Activated CD4-positive, CD25-positive, alpha-beta regulatory T cell treated with anti-CD3 and anti-CD28 coated beads, Interleukin-2, amount 50 U/mL, for 24 hours (primary cell): ENCODE results near the gene CCDC63.
"Not testable (repeated sequence)": the region's sequence is repeated elsewhere in the genome, so short reads cannot be mapped to it uniquely, and the experiment has no call there.

Experiments used
- ATAC-seq, 2 donors: fragments of 150-1000 bp; cut with Tn5 transposase; one replicate each; pipeline ENCODE4 v1.10.0; 2021; ENCODE audit warnings: mild to moderate bottlenecking in 1 of 2, moderate library complexity in 1 of 2

CCDC63 gene

DNA sequence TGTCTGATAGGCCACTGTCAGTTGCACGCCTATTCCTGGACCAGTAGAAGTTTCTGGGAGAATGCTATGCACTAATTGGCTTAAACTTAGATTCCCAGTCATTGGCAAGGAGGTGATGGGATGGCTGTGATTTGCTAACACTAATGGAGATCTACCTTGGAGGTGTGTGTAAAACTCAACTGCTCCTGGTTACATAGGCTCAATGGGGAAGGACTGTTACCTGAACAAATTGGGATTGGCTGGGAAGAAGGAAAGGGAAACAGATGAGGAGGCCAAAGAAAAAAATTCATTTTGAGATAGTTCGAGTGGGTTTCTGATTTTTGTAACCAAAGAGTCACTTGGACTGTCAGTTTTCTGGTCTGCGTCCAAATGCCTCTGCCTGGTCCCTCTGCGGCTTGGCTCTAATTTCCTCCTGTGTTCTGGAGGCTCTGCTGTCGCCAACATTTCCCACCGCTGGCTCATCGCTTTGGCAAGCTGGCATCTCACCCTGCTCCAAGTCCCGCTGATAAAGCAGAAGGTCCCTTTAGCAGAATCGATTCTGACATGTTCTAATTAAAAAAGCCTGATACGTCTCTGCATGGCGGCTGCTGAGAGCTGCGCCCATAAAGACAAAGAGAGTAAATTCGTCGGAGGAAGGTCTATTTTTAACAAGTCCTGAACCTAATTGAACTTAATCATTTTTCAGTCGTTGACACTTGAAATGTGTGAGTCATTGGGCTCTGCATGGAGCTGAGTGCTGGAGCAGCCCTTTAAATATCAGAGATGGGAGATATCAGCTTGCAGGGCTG lies 2.0 kb upstream of the CCDC63 start:
- no peak for ATAC-seq

DNA sequence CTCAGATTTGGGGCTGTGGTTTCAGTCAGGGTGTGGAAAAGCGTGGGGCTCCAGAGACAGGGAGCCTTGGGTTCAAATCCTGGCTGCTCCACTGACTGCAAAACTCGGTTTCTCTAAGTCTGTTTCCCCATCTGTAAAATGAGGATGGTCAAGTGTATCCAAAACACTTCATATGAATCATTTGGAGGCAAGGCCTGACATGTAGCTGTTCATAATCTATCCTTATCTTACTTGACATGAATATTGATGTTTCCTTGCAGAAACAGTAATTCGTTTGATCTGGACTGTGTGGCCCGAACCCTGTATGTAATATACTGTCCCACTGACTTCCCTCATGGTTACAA lies 1.5 kb upstream of the CCDC63 start:
- no peak for ATAC-seq

DNA sequence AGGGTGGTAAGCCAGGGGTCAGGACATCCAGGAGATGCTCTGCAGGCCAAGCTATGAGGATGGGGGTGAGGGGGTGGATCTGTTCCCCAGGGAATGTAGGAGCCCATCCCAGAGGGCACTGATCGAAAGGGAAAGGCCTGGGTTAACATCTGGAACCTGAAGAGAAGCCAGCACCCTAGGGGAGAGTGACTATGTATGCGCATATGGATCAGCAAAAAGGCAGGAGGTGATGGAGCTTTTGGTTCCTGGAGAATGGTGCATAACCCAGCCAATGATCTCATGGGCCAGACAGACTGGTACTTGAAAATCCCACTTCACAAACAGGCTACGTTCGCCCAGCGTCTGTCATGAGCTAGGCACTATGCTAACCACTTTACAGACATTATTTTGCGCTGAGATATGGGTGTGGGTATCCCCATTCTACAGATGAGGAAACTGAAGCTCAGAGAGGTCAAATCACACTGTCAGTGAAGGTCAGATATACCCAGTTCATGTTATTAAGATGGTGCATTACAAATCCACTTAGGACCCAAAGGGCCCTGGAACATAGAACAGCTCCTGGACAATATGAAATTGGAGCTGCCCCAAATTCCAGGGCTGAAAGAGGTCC lies 1.6 kb downstream of the CCDC63 start:
- no peak for ATAC-seq

DNA sequence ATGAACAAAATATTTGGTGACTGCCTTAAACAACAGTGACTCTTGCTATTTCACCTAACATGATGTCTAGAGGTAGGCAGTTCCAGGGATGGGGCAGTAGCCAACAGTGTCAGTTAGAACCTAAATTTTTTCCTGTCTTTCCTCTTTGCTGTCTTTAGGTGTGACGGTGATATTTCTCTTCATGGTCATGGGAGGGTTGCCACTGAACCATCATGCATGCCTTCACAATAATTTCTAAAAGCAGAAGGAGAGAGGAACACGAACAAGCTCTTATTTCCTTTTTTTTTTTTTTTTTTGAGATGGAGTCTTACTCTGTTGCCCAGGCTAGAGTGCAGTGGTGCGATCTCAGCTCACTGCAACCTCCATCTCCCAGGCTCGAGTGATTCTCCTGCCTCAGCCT lies 2.4 kb downstream of the CCDC63 start:
- ATAC-seq, result no peak

DNA sequence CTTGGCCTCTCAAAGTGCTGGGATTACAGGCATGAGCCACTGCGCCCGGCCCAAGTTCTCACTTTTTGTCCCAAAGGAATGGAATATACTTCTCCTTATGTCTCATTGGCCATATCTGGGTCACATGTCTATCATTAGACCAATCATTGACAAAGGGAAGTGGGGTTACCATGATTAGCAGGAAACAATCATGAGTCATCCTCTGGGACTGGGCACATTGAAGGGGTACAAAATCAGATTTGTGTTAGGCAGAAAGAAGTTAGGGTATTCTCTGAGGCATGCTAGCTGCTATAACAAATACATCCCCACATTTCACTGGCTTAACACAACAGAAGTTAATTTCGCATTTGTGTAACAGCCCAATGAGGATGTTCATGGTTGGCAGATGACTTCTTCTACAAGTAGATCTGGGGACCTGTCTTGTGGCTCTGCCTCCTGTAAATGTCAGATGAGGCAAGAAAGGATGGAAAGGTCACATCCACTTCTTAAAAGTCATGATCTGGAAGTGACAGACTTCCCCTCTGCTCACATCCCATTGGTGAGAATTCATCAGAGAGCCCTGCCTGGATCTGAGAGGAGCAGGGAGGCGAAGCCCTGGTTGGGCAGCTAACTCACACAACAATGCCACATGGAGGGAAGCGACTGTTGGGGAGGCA lies 3.1 kb downstream of the CCDC63 start:
- ATAC-seq, result no peak

DNA sequence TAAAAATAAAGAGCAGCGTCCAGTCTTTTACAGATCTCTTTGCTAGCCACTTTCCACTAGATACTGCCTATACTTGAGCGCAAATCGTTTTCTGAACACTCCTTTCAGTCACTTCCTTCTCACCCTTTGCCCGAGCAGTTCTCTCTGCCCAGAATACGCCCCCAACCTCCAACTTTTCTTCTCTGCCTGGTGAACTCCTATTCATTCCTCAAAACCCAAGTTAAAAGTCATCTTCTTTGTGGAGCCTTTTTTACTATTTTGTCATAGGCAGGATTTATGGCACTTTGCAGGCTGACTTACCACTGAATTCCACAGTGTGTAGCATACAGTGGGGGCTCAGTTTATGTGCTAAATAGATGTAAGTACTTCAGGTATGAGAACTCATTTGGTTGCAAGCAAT lies 4.0 kb downstream of the CCDC63 start:
- ATAC-seq, result no peak

DNA sequence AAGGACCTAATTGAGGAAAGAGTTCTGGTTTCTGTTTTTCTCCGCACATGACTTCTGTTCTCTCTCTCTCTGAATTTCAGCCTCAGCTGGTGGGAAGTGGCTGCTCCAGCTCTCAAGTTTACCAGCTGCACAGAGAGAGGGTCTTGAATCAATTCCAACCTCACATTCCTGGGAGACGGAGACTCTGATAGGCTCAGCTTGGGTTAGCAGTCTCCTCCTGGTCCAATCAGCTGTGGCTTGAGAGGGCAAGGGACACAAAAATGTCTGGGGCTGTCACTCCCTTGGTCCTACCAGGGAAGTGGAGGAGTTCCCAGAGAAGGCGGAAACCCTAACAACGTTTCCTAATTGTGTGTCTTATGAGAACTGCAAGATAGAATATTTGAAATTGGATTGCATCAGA lies 7.0 kb downstream of the CCDC63 start:
- ATAC-seq, result no peak

DNA sequence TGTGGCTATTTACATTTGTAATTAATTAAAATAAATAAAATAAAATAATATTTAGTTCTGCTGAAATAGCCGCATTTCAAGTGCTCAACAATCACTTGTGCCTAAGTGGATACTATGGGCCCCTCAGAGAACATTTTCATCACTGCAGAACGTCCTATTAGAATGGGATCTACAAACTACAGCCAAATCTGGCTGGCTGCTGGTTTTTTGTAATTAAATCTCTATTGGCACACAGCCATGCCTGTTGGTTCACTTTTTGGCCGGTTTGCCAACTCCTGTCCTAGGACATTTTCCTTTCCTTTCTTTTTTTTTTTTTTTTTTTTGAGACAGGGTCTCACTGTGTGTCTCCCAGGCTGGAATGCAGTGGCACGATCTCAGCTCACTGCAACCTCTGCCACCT lies 9.8 kb downstream of the CCDC63 start:
- ATAC-seq, result no peak

GRCh38 chr12:110857528-110857927 lies 10.7 kb downstream of the CCDC63 start:
- ATAC-seq, result no peak

DNA sequence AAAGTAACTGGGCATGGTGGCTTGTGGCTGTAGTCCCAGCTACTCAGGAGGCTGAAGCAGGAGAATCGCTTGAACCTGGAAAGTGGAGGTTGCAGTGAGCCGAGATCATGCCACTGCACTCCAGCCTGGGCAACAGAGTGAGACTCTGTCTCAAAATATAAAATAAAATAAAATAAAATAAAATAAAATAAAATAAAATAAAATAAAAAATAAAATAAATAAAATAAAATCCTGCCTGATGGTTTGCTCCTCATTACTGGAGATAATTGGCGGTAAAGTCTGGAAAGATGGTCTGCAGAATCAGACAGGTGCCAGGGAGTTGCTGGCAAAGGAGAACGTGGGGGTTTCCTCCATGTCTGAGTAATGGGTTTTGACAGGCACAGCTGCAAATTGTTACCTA lies 11.2 kb downstream of the CCDC63 start:
- not testable (repeated sequence) for ATAC-seq

DNA sequence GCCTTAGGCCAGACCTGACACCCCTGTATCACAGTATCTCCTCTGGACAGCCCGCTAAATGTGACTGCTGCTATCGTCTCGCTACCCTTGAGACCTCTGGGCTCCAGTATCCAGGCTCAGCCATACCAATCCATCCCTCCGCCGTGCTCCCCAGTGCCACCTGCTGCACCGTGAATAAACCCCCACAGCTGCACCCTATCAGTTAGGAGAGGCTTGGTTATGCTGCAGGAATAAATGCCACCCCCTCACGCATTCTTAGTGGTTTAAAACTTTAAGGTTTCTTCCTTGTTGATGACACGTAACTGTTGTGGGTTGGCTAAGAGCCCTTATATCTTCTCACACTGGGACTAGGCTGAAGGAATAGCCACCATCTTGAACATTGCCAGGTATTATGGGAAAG lies 12.1 kb downstream of the CCDC63 start:
- ATAC-seq, result no peak

DNA sequence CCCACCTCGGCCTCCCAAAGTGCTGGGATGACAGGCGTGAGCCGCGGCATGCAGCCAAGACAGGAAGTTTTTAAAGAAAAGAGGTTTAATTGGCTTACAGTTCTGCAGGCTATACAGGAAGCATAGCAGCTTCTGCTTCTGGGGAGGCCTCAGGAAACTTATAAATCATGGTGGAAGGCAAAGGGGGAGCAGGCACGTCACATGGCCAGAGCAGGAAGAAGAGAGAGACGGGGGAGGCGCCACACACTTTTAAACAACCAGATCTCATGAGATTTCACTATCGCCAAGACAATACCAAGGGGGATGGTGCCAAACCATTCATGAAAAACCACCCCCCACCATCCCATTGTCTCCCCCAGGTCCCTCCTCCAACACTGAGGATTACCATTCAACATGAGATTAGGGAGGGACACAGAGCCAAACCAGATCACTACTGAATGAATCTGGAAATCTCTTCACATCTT lies 14.1 kb downstream of the CCDC63 start:
- ATAC-seq, result no peak

DNA sequence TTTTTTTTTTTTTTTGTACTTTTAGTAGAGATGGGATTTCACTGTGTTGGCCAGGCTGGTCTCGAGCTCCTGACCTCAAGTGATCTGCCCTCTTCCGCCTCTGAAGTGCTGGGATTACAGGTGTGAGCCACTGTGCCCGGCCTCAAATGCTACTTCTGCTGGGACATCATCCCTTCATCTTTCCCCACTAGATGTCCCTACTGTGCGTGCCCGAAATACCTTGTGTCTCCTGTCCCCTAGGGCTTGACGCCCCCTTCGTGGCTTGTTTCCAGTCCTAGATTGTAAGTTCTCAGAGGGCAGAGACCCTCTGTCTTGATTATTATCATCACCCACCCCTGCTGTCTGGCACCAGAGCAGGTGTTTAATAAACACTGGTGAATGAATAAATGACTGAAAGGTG lies 14.9 kb downstream of the CCDC63 start:
- no peak for ATAC-seq

GRCh38 chr12:110862329-110862728 lies 15.5 kb downstream of the CCDC63 start:
- ATAC-seq, result no peak

DNA sequence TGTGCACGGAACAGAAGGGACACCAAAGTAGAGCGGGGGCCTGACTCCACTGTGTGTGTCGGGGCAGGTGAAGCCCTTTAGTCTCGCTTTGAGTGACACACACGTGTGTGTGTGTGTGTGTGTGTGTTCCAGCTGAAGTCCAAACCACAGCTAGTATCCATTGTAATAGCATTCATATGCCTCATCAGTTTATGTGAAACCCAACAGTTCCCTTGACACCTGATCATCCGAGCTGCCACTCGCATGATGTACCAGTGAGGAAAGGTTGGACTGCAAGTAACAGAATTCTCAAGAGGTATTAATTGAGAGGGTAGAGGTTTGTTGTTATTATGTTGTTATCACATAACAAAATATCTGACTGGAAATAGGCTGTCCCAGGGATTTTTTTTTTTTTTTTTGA lies 16.4 kb downstream of the CCDC63 start:
- no peak for ATAC-seq

GRCh38 chr12:110865521-110865920 lies 18.7 kb downstream of the CCDC63 start:
- no peak for ATAC-seq

DNA sequence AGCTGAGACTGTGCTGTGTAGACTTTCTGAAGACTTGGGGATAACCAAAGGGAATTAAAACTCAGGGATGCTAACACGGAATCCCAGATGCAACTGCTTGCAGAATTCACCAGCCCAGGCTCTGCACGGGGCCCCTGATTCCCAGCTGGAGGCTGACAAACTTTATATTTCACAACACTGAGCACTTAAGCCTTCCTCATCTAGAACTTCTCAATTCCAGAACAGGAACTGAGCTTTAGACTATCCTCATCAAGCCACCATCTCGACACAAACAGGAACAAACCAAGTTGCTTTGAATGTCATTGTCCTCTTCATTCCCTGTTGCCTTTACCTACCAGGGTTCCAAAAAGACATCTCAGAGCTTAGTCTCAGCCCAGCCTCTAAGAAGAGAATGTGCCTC lies 22.2 kb downstream of the CCDC63 start:
- ATAC-seq, result no peak

DNA sequence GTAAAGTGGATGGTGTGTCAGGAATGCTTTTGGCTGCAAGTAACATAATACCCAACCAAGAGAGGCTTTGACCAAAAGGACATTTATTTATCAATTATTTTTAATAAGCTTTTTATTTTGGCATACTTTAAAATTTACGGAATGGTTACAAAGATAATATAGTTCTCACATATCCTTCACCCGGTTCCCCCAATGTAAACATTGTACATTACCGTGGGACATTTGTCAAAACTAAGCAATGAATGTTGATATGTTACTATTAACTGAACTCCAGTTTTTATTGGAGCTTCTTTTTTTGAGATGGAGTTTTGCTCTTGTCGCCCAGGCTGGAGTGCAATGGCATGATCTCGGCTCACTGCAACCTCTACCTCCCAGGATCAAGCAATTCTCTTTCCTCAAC lies 23.0 kb downstream of the CCDC63 start:
- no peak for ATAC-seq

- ATAC-seq, result no peak
Measured at GRCh38 chr12:110872100-110872499, 25.3 kb downstream of the CCDC63 start.

DNA sequence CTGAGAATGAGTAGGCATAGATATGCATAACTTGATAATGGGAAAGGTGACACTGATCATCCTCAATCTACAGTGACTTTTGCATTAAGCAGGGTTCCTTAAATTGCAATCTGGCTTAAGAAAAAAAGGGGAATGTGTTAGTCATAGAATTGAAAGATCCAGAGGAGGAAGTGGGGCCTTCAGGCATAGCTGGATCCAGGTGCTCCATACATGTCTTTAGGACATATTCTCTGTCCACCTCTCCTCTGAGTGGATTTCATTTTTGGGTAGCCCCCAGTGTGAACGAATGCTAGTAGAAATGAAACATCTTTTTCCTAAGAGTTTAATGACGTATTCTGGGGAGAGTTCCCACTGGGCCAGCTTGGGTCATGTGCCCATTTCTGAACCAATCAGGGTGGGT lies 27.6 kb downstream of the CCDC63 start:
- no peak for ATAC-seq

DNA sequence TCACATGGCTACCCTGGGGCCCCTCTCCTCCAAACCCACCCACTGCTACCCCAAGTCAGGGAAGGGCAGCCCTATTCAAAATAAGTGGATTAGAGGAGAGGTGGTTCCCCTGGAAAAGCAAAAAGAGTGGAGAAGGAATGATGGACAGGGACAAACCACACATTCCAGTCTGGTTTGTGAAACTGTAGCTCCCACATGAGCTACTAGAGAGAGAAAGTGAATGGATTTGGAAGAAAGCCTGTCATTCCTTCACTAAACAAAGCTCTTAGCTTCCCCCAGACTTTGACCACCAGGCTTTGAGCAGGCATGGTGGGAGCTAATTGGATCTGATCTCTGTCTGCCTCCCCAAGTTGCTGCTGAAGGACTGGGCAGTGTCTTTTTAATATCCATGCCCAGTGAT lies 28.0 kb downstream of the CCDC63 start:
- no peak for ATAC-seq

DNA sequence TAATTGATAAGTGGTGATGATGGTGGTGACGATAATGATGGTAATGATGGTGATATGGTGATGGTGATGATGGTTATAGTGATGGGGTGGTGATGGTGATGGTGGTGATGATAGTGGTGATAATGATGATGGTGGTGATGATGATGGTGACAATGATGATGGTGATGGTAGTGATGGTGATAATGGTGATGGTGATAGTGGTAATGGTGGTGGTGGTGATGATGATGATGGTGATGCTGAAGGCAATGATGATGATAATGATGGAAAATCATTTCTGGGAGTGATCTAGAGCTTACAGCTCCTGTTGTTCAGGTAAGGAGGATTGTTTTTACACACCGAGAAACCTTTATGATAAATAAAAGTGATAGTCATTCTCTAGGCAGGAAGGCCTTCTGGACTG lies 33.9 kb downstream of the CCDC63 start:
- no peak for ATAC-seq

- ATAC-seq, result no peak
Measured at GRCh38 chr12:110883251-110883650, 36.5 kb downstream of the CCDC63 start.

DNA sequence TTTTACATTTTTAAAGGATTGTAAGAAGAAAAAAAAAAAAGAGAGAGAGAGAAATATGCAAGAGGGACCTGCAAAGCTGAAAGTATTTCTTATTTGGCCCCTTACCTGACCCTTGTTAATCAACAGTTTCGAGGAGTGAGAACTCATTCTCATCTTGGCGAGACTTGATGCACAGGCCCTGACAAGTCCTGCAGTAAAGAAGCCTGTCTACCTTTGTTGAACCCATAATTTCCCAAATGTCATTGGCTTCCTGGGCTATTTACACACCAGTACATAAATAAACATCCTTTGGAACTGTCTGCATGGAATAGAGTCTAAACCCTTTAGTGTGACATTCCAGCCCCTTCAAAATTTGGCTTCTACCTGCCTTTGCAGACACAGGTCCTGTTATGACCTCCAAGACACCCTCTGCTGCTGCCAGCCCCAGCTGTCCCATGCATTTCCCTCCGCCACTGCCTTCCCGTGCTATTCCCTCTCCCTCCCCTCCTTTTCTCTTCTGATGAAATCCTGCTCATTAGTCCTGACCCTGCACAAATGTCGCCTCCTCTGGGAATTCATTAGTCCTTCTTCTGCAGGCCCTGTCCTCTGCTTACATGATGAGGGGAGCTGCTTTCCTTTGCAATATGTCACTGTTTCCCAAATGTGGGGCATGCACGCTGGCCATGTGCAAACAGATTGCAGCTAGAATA lies 38.5 kb downstream of the CCDC63 start:
- no peak for ATAC-seq
